HG03280 (cell line): Measurements from ENCODE around the gene TNK2.

Experiments used
- ATAC-seq: cut with Tn5 transposase; IDR thresholded peaks from one replicate; pipeline ENCODE4 v1.9.1; 2021; ENCODE audit warnings: mild to moderate bottlenecking, moderate library complexity; ENCODE audit not compliant: unreplicated experiment

Gene TNK2

GRCh38 chr3:195886181-195887141 lies 21.9 kb downstream of the TNK2 start:
- no peak for ATAC-seq

- no peak for ATAC-seq
Observed at GRCh38 chr3:195885036-195885891, 23.1 kb downstream of the TNK2 start.

GRCh38 chr3:195884691-195885035 lies 23.7 kb downstream of the TNK2 start:
- ATAC-seq = no peak

- no peak for ATAC-seq
Observed at GRCh38 chr3:195883801-195884200, 24.6 kb downstream of the TNK2 start.

- no peak for ATAC-seq
Observed at GRCh38 chr3:195883160-195883559, 25.2 kb downstream of the TNK2 start.

- ATAC-seq = no peak
Observed at GRCh38 chr3:195882002-195882441, 26.3 kb downstream of the TNK2 start.

GRCh38 chr3:195881276-195881988 lies 26.9 kb downstream of the TNK2 start:
- no peak for ATAC-seq

GRCh38 chr3:195880037-195880431 lies 28.3 kb downstream of the TNK2 start:
- no peak for ATAC-seq

- no peak for ATAC-seq
Observed at GRCh38 chr3:195879416-195880036, 28.8 kb downstream of the TNK2 start.

- ATAC-seq = no peak
Observed at GRCh38 chr3:195878424-195879274, 29.7 kb downstream of the TNK2 start.

GRCh38 chr3:195877767-195878423 lies 30.5 kb downstream of the TNK2 start:
- ATAC-seq = no peak

- ATAC-seq = no peak
Observed at GRCh38 chr3:195877136-195877715, 31.1 kb downstream of the TNK2 start.

GRCh38 chr3:195876297-195877064 lies 31.9 kb downstream of the TNK2 start:
- ATAC-seq = no peak

GRCh38 chr3:195875482-195876236 lies 32.7 kb downstream of the TNK2 start:
- ATAC-seq = no peak

- no peak for ATAC-seq
Observed at GRCh38 chr3:195873971-195874370, 34.4 kb downstream of the TNK2 start.

GRCh38 chr3:195873281-195873887 lies 35.0 kb downstream of the TNK2 start:
- ATAC-seq = no peak

- ATAC-seq = no peak
Observed at GRCh38 chr3:195872800-195873199, 35.6 kb downstream of the TNK2 start.
